ENCODE results near the gene TEKT5.
A peak's percentile ranks its signal among the peaks of the same experiment; 100 is the strongest.
"Not testable (repeated sequence)": the region's sequence is repeated elsewhere in the genome, so short reads cannot be mapped to it uniquely, and the experiment has no call there.

TEKT5 gene

DNA sequence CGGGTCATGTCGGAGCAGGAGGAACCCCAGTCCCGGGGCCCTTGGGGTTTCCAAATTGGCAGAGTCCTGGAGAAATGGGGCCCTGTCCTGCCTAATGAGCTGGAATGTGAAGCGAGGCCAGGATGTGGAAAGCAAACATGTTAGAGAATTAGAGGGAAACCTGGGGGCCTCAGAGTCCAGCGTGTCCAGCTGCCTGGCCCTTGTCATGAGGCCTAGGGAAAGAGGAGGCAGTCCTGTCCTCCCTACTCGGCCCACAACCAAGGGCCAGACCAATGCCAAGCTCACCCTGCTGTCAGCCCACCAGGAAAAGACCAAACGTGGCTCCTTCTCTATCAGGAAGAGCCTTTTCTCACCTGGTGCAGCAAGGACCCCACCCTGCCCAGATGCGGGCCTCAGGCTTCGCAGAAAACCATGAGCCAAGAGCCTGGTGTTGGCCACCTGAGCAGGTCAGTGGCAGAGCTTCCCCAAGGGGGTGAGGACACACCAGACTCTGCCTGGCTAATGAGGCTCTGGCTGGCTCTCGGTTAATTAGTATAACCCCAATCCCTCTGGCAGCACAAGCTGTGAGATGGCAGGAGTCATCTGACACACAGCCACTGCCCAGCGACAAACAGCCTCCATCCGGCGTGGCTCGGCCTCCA, 10.1 kb downstream of the TEKT5 start:
- no peak for DNase-seq

DNA sequence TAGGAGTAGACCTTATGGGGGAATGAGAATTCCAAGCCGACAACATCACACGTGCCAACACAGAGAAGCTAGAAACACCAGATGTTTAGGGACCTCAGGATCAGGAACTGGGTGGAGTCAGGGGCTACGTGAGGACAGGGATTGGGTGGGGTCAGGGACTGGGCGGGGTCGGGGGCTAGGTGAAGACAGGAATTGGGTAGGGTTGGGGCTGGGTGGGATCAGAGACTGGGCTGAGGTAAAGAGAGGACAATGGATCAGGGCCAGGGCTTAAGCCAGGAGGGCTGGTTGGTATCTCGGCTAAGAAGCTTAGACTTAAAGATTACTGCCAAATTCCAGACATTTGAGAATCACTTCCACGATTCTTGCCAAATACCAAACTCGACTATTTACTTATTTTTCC, 11.6 kb downstream of the TEKT5 start:
- DNase-seq = no peak

DNA sequence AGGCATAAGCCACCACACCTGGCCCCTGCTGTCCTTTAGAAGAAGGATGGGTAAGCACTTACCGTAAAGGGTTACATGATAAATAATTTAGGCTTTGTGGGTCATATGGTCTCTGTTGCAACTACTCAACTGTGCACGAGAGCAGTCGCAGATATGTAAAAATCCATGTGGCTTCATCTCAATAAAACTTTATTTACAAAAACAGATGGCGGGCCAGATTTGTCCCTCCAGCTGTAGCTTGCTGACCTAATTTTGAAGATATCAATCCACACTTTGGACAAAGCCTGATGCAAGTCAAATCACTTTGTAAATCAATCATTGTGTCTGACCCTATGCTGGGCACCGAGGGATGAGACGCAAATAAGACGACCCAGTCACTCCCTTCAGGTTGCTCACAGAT, 12.1 kb downstream of the TEKT5 start:
- DNase-seq = no peak

DNA sequence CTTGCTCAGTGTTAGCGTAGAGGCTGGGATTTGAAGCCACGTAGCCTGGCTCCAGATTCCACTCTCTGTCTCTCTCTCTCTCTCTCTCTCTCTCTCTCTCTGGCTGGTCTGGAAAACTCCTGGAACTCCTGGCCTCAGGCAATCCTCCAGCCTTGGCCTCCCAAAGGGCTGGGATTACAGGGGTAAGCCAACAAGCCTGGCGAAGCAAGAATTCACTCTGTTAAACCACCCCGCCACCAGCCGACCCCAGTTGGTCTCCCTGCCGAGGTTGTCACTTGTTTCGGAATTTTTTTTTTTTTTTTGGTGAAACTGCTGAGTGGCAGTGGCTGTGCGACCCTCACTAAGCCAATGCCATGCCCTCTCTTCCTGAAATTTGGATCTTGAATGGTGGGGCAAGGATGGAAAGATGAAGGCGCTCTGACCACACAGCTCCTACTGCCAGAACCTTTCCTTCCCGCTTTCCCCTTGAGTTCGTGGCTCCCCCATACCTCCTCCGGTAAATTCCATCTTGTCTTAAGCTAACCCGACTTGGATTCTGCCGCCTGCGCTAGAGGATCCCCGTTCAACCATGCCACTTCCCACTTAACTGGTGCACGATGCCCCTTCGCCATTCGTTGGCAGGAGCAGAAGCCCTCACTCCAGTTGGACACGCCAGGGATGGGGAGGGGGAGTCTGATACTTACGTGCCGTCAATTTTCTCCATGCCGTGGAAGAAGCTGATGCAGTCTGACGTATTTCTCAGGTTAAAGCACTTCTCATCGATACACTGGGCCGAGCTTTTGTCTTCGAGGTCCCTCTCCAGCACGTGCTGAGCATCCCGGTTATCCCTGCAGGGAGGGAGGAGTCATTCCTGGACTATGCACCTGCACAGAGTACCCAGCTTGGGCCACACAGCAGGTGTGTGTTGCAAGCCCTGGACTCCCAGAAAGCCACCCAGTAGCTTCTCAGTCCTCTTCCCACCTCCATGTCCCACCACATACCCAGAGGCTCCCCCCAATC, 13.1 kb downstream of the TEKT5 start:
- no peak for DNase-seq

DNA sequence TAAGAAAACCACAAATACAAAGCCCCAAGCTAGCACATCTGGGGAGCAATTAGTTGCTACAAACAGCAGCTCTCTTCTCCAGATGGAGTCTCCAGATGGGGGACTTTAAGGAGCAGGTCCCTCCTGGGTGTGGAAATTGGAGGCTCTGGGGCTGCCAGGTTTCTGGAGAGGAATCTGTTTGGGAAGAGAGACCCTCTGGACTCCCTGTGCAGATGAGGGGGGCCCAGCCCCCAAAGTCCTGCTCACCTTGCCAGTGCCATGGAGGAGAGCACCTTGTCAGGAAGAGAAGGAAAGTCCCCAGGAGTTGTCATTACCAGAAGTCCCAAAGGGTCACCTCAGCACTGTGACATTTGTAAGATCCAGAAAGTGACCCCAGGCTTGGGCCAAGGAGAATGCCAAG, 14.8 kb downstream of the TEKT5 start:
- DNase-seq = no peak

DNA sequence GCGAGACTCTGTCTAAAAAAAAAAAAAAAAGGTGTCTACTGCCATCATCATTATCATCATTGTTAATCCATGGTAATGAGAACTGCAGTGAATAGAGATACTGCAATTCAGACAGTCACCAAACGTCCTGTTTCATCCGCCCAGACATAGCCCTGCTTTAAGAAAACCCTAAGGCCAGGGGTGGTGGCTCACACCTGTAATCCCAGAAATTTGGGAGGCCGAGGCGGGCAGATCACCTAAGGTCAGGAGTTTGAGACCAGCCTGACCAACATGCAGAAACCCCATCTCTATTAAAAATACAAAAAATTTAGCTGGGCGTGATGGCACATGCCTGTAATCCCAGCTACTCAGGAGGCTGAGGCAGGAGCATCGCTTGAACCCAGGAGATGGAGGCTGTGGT, 15.3 kb downstream of the TEKT5 start:
- not testable (repeated sequence) for DNase-seq

DNA sequence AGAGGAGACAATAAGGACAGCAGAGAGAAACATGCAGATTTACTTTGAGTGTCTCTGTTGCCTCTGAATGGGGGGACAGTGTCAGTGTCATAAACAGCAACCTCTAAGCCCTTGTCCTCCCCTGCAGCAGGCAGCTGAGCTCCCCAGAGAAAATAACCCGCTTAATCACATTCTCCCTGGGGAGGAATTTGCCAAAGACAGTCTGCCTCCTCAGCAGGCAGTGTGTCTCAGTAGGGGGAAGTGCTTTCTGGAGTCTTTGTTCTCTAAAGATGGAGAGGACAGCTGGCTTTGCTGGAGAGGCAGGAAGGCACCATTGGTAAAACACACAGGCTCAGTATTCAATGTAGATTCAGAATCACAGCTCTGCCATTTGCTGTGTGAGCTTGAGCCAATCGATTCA, 16.1 kb downstream of the TEKT5 start:
- DNase-seq = no peak

DNA sequence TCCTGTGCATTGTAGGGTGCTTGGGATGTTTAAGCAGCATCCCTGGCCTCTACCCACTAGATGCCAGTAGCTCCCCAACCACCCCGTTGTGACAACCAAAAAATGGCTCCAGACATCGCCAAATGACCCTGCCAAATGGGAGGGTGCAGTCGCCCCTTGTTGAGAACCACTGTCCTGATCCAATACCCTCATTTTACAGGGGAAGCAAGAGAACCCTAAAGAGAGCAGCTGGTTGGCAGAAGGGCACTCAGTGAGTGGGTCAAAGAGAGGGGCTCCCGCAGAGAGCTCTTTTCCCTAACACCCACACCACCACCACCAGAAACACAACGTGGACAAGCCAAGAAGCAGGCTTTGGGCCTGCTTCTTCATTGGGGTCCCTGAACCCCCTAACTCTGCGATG, 18.4 kb downstream of the TEKT5 start:
- DNase-seq = no peak

DNA sequence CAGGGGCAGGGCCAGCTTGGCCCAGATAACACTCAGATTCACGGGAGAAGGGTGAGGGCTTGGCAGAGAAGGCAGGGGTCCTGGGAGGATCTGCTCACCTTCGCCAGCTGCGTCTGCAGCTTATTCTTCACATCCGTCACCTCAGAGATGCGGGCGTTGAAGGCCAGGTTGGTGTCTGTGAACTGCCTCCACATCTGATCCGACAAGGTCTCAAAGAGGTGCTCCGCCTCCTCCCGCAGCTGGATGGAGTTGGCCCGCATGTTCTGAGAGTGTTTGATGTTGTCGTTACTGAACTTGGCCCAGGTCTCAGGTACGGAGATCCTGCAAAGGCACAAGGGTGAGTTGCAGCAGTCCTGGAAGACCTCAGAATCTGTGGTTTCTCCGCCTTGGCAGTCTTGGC, 18.9 kb downstream of the TEKT5 start:
- no peak for DNase-seq

DNA sequence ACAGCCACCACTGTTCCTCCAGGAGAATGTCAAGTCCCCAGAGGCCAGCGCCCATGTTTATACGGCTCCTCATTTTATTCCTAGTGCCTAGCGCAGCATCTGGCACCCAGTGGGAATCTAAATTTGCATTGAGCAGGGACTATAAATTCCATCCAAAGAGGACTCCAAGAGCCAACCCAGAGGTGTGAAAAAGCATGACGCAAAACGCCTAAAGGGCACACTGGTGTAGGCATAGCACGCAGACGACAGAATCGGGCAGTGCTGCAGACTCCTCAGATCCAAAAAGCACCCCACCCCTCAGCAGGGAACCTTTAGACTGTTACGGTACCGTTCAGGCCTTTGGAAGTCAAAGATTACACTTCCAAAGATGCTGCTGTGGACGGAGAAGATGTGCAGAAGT, 19.5 kb downstream of the TEKT5 start:
- no peak for DNase-seq

DNA sequence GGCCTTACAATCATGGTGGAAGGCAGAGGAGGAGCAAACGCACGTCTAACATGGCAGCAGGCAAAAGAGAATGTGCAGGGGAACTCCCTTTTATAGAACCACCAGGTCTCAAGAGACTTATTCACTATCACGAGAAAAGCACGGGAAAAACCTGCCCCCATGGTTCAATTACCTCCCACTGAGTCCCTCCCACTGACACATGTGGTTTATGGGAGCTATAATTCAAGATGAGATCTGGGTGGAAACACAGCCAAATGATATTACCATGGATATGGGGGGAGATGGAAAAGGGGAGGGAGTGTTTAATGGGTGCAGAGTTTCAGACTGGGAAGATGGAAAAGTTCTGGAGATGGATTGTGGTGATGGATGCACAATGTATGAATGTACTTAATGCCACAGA, 23.0 kb downstream of the TEKT5 start:
- DNase-seq = no peak

DNA sequence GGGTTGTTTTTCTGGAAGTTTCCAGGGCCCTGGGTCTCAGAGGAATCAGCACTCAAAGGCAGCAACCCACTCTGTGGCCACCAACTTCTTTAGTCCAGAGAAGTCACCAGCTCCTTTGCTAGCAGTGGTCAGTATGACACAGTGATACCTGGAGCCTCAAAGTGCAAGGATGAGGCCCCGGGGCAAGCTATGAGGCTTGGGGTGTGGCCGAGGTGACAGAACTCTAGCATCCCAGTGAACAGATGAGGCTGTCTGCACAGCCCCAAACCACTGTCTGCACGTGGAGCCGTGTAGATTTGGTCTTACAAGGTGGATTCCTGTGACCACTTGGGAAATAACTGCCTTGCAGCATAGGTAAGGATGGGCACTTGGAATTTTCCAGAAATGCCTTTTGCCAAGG, 24.9 kb downstream of the TEKT5 start:
- no peak for DNase-seq

DNA sequence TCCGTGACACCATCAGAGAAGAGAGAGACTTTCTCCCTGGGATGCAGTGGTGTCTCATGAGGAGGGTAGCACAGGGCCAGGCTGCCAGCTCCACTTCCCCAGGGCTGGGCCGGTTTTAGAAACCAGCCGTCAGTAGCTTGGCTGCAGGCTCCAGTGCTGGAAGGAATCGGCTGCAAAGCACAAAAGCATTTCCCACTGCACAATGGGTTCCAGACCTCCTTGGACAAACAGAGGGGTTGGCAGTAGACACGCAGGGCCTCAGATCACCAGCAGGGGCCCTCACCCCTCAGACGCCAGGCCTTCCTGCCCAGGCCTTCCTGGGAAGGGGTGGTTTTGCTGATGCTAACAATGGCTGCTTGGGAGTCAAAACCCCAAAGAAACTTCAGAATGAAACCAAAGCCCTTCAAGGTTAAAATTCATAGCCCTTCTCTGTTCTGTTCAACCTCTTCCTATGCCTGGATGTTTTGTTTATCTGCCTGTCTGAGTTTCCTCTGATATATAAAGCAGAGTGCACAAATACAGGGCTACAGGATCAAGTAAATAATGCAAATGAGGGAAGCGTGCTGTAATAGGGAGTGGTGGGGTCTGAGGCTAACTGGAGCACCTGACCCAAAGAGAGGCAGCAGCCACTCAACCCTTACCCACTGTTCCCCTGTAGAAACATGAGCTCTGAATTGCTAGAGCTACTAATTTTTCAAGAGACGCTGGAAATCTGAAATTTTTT, 26.2 kb downstream of the TEKT5 start:
- DNase-seq = peak; percentile 5

DNA sequence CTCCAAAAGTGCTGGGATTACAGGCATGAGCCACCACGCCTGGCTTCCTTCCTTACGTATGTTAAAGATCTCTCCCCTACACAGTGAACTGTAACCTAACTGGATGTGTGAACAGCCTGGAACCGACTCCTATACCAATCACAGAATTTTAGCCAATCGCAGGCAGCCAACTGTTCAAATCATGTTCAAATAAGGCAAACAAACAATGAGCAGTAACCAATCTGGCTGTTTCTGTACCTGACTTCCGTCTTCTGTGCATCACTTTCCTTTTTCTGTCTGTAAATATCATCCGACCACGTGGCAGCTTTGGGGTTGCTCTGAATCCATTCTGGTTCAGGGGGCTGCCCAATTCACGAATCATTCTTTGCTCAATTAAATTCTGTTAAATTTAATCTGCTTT, 27.5 kb downstream of the TEKT5 start:
- no peak for DNase-seq

DNA sequence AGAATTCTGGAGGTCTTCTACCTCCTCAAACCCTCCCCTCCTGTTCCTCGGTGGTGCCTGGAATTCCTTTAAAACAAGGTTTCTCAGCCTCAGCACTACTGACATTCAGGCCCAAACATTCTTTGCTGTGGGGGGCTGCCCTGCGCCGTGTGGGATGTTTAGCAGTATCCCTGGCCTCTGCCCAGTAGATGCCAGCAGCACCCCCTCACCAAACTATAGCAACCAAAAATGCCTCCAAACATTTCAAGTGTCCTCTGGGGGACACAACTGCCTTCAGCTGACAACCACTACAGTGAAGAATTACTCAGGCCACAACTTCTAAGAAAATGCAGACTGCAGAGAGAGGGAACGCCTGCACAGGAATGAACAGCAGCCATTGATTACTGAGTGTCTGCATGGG, 28.4 kb downstream of the TEKT5 start:
- no peak for DNase-seq

DNA sequence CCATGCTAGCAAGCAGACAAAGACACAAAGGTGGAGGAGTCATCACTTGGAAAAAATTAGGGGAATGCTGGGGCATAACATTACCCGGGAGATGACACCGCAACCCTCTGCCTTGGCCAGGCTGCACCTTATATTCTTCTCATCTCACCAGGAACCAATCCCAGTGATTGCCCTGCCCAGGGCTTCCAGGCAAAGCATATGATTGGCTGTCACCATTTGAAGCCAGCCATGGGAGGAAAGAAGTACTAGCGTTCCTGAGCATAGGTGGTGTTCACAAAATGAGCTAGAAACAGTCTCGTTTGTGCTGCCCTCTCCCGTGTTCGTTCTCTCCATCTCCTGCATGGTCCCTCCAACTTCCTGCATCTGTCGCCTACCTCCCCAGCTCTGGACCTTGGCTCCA, 29.6 kb downstream of the TEKT5 start:
- no peak for DNase-seq

DNA sequence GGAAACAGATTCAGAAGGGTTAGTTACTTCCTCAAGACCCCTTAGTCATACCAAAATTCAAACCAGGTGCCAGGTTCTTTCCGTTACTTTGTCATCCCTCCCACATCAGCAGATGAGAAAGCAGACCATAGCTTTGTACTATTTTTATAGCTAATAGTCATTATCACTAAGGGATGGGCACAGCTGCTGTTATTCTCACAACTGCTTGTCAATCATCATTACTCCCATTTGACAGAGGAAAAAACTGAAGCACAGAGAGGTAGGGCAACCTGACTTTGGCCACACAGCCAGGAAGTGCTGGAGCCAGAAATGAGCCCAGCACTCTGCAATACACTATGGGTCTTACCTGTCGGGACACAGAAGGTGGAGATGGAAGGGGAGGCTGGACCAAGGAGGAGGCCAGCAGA, 30.0 kb downstream of the TEKT5 start:
- no peak for DNase-seq

DNA sequence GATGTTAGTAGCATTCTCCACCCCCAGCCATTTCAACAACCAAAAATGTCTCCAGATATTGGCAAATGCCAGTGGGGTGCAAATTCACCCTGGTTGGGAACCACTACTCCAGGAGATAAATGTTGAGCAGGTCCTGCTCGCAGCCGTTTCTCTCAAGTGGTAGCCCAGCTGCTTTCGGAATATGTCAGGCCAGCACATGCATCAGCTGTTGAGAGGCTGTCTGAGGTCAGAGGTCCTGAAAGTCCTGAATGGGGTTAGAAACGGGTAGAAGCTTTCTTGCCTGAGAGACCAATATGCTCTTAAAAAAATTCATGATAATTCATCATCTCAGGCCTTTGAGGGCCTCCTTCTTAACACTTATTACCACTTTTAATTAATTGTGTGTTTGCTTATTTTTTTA, 31.0 kb downstream of the TEKT5 start:
- no peak for DNase-seq

DNA sequence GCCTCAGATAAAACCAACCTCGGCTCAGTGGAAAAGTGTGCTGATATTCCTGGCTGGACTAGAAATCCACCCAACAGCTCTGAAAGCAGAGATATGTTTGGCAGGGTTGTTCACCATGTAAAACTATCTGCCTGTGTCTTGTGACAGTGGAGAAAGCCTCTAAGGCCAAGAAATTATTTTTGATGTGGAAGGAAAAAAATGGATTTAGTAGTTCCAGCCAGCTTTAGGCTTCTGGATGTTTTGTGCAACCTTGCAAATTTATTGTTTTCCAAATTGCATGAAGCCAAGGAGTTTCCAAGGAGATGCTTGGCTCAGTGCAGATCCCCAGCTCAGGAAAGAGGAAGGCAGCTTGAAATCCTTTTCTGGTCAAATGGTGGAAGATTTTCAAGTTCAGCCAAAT, 31.6 kb downstream of the TEKT5 start:
- no peak for DNase-seq

DNA sequence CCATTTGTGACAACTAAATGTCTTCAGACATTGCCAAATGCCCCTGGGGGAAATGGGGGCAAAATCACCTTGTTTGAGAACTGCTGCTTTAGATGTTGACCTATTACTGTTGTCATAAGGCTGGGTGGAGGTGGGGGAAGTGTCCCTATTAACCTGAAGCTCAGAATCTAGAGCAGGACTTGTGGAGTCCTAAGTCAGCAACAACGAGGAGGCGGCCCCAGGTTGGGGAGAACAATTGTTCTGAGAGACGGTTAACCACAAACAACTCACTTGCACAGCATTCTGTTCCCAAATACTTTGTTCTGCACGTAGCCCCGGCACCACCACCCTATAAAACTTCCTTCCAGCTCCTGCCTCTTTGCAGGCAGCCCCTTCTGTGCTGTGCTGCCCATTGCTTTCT, 32.5 kb downstream of the TEKT5 start:
- DNase-seq = no peak

DNA sequence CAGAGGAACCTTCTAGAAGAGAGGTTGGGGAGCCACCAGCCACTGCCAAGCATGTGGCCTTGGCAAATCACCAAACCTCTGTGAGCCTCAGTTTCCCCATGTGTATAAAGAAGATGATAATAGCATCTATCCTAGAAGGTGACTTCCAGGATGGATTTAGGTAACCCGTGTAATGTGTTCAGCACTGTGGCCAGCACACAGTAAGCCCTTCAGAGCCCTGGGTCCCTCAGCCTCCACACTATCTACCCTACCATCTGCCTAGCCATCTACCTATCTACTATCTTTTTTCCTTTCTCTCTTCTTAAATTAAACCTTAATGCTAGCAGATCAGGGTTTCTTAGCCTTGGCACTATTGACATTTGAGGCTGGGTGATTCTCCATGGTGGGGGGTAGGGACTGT, 33.0 kb downstream of the TEKT5 start:
- no peak for DNase-seq

DNA sequence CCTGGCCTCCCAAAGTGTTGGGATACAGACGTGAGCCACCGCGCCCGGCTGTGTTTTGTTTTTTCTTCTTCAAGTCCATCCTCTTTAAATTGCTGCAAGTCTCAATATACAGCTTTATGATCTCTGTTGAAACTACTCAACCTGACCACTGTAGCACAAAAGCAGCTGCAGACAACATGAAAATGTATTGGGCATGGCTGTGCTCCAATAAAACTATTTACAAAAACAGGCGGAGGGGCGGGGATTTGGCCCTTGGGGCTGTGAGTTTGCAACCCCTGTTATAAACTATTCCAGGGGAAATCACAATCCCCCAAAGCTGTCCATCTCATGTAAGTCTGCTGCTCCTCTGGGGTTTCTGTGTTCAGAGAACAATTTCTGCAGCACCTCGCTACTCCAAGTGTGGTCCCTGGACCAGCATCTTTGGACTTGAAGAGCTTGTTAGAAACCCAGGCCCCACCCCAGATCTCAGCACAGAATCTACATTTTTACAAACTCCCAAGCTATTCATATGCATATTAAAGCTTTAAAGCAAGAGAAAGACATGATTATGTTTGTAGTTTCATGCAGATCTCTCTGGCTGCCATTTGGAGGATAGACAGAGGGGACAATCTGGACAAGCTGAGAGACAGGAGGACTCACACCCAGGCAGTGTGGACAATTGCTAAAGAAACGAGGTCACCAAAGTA, 33.6 kb downstream of the TEKT5 start:
- no peak for DNase-seq

DNA sequence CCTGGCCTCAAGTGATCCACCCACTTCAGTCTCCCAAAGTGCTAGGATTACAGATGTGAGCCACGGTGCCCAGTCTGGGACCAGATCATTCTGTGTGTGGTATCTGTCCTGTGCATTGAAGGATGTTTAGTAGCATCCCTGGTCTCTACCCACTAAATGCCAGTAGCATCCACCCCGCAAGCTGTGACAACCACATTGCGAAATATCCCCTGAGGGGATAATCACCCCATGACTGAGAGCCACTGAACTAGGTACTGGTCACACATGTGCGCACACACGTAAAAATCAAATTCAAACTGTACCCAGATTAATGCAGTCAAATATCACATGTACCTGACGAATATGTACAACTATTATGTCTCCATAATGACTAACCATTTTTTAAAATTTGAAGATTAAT, 35.8 kb downstream of the TEKT5 start:
- no peak for DNase-seq

Measured in activated CD4-positive, alpha-beta T cell treated with anti-CD3 and anti-CD28 coated beads, Interleukin-2, amount 50 U/mL, for 1 hour (primary cell).